Measurements from ENCODE around the gene CCL14. TPM values are rescaled to one million over a fixed set of nuclear protein-coding genes. Genes with fewer than 3 reads are reported as not detected.

The CCL14 gene
- total and polyA plus RNA-seq, 2 of the 13 experiments (the other 11 are each of a cell fraction or from before 2014, with no cell fraction given), result 1.1 to 1.7 TPM

DNA sequence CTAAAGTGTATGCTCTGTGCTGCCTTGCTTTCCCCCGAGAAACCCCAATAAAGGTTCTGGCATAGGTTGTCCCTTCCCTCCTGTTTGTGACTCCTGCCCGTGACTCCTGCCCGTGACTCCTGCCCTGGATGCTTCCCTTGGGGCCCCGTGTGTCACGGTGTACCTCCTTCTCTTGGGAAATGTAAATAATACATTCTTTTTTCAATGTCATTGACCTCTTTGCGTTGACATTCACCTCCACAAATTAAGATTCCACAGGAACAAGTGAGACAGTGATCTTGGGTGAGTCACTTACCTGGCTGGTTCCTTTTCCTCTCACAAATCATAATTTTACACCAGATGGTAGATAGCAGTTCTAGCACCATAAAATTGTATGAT, 14.2 kb upstream of the CCL14 start (continued):
- TF ChIP-seq, protein P1, sequence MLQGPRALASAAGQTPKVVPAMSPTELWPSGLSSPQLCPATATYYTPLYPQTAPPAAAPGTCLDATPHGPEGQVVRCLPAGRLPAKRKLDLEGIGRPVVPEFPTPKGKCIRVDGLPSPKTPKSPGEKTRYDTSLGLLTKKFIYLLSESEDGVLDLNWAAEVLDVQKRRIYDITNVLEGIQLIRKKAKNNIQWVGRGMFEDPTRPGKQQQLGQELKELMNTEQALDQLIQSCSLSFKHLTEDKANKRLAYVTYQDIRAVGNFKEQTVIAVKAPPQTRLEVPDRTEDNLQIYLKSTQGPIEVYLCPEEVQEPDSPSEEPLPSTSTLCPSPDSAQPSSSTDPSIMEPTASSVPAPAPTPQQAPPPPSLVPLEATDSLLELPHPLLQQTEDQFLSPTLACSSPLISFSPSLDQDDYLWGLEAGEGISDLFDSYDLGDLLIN (CRISPR knock-in tag; IDR thresholded peaks at IDR 0.05; ENCODE audit: borderline replicate concordance), result no peak
- no peak for TF ChIP-seq ZNF335 (CRISPR knock-in tag; IDR thresholded peaks at IDR 0.05)
- no peak for TF ChIP-seq ATF1 (CRISPR knock-in tag; IDR thresholded peaks at IDR 0.05)
- peak; percentile 81 for TF ChIP-seq NR2F2 (IDR thresholded peaks at IDR 0.05; ENCODE audit: borderline replicate concordance, low read depth)
- peak; percentile 36; the same call in 1 of the 2 replicates for TF ChIP-seq ZMYM3 (CRISPR knock-in tag; IDR thresholded peaks at IDR 0.05)
- no peak for TF ChIP-seq AGO1 (IDR thresholded peaks at IDR 0.05; ENCODE audit: low read depth, low read length, poor library complexity, severe bottlenecking)
- no peak for TF ChIP-seq NAIF1 (CRISPR knock-in tag; IDR thresholded peaks at IDR 0.05; ENCODE audit: borderline replicate concordance)
- no peak; a peak in 1 of 4 replicates for TF ChIP-seq KLF16 (CRISPR knock-in tag; IDR thresholded peaks at IDR 0.05)
- no peak for TF ChIP-seq SP140L (CRISPR knock-in tag; IDR thresholded peaks at IDR 0.05; ENCODE audit: borderline replicate concordance)
- TF ChIP-seq CHD2 (IDR thresholded peaks at IDR 0.05; ENCODE audit: low read depth, low read length), result no peak
- no peak for TF ChIP-seq ZNF766 (CRISPR knock-in tag; IDR thresholded peaks at IDR 0.05; ENCODE audit: borderline replicate concordance)
- TF ChIP-seq, protein P2, sequence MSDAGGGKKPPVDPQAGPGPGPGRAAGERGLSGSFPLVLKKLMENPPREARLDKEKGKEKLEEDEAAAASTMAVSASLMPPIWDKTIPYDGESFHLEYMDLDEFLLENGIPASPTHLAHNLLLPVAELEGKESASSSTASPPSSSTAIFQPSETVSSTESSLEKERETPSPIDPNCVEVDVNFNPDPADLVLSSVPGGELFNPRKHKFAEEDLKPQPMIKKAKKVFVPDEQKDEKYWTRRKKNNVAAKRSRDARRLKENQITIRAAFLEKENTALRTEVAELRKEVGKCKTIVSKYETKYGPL (CRISPR knock-in tag; IDR thresholded peaks at IDR 0.05), result no peak
- TF ChIP-seq ZNF501 (CRISPR knock-in tag; IDR thresholded peaks at IDR 0.05), result no peak
- TF ChIP-seq, protein P3, sequence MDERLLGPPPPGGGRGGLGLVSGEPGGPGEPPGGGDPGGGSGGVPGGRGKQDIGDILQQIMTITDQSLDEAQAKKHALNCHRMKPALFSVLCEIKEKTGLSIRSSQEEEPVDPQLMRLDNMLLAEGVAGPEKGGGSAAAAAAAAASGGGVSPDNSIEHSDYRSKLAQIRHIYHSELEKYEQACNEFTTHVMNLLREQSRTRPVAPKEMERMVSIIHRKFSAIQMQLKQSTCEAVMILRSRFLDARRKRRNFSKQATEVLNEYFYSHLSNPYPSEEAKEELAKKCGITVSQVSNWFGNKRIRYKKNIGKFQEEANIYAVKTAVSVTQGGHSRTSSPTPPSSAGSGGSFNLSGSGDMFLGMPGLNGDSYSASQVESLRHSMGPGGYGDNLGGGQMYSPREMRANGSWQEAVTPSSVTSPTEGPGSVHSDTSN (CRISPR knock-in tag; IDR thresholded peaks at IDR 0.05), result no peak
- TF ChIP-seq, protein P4, sequence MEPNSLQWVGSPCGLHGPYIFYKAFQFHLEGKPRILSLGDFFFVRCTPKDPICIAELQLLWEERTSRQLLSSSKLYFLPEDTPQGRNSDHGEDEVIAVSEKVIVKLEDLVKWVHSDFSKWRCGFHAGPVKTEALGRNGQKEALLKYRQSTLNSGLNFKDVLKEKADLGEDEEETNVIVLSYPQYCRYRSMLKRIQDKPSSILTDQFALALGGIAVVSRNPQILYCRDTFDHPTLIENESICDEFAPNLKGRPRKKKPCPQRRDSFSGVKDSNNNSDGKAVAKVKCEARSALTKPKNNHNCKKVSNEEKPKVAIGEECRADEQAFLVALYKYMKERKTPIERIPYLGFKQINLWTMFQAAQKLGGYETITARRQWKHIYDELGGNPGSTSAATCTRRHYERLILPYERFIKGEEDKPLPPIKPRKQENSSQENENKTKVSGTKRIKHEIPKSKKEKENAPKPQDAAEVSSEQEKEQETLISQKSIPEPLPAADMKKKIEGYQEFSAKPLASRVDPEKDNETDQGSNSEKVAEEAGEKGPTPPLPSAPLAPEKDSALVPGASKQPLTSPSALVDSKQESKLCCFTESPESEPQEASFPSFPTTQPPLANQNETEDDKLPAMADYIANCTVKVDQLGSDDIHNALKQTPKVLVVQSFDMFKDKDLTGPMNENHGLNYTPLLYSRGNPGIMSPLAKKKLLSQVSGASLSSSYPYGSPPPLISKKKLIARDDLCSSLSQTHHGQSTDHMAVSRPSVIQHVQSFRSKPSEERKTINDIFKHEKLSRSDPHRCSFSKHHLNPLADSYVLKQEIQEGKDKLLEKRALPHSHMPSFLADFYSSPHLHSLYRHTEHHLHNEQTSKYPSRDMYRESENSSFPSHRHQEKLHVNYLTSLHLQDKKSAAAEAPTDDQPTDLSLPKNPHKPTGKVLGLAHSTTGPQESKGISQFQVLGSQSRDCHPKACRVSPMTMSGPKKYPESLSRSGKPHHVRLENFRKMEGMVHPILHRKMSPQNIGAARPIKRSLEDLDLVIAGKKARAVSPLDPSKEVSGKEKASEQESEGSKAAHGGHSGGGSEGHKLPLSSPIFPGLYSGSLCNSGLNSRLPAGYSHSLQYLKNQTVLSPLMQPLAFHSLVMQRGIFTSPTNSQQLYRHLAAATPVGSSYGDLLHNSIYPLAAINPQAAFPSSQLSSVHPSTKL (CRISPR knock-in tag; IDR thresholded peaks at IDR 0.05), result peak; percentile 91
- TF ChIP-seq ZBTB42 (CRISPR knock-in tag; IDR thresholded peaks at IDR 0.05), result no peak
- TF ChIP-seq ZNF879 (CRISPR knock-in tag; IDR thresholded peaks at IDR 0.05), result no peak
- TF ChIP-seq ATF7 (IDR thresholded peaks at IDR 0.05), result no peak
- no peak for TF ChIP-seq ATF7 (CRISPR knock-in tag; IDR thresholded peaks at IDR 0.05)
- TF ChIP-seq ZNF703 (CRISPR knock-in tag; IDR thresholded peaks at IDR 0.05; ENCODE audit: borderline replicate concordance), result no peak
- TF ChIP-seq NFATC3 (CRISPR knock-in tag; IDR thresholded peaks at IDR 0.05), result no peak
- no peak for TF ChIP-seq ZNF577 (CRISPR knock-in tag; IDR thresholded peaks at IDR 0.05; ENCODE audit: borderline replicate concordance, low read depth)
- TF ChIP-seq ZSCAN31 (CRISPR knock-in tag; IDR thresholded peaks at IDR 0.05; ENCODE audit: low read depth), result no peak
- TF ChIP-seq ZSCAN9 (CRISPR knock-in tag; IDR thresholded peaks at IDR 0.05; ENCODE audit: borderline replicate concordance), result no peak
- TF ChIP-seq, protein P5, sequence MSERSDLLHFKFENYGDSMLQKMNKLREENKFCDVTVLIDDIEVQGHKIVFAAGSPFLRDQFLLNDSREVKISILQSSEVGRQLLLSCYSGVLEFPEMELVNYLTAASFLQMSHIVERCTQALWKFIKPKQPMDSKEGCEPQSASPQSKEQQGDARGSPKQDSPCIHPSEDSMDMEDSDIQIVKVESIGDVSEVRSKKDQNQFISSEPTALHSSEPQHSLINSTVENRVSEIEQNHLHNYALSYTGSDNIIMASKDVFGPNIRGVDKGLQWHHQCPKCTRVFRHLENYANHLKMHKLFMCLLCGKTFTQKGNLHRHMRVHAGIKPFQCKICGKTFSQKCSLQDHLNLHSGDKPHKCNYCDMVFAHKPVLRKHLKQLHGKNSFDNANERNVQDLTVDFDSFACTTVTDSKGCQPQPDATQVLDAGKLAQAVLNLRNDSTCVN (CRISPR knock-in tag; IDR thresholded peaks at IDR 0.05; ENCODE audit: borderline replicate concordance), result no peak
